HG03103 (cell line): ENCODE measurements around the gene ARPP21.

ENCODE experiments used
- ATAC-seq: cut with Tn5 transposase; IDR thresholded peaks from one replicate; pipeline ENCODE4 v1.9.1; 2021; ENCODE audit warnings: low read depth; ENCODE audit not compliant: unreplicated experiment

Gene ARPP21

GRCh38 chr3:35641331-35641730 lies 2.0 kb downstream of the ARPP21 start:
- ATAC-seq = no peak

GRCh38 chr3:35641920-35642527 lies 2.7 kb downstream of the ARPP21 start:
- ATAC-seq = no peak

DNA sequence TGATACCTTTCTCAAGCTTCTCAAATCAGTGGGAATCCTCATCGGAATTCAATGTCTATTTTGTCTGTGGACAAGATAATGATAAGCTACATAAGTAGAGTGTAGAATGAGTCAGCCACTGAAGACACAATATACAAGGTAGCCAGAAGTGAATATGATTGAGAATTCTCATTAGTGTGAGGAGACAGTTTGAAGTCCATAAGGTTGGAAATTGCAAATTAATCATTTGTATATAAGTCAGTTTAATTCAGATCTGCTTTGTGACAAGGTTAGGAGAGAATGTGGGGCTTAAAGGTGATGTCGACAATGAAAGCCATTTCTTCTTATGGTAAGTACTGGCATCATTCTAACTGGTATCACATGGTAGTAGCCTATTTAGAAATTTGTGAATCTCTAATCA lies 4.2 kb downstream of the ARPP21 start:
- ATAC-seq = no peak

DNA sequence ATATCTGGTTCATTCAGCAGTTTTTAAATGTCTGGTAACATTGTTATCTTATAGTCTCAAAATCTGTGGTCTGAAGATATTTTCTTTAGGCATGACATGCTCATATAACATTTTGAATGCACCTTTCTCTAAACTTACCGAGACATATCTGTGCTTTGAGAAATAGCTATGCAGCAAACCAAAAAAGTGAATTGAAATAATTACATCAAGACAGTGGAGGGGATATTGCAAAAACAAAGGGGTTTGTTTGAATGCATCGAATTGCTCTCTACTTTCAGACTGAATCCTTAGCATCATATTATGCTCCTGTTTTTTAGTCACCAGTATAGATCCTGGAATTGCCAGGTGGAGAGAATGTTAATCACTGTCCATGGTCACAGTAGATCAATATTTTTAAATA lies 5.1 kb downstream of the ARPP21 start:
- no peak for ATAC-seq

- no peak for ATAC-seq
These were observed 5.9 kb downstream of the ARPP21 start for GRCh38 chr3:35645189-35645588.

GRCh38 chr3:35646081-35646480 lies 6.8 kb downstream of the ARPP21 start:
- ATAC-seq = no peak

DNA sequence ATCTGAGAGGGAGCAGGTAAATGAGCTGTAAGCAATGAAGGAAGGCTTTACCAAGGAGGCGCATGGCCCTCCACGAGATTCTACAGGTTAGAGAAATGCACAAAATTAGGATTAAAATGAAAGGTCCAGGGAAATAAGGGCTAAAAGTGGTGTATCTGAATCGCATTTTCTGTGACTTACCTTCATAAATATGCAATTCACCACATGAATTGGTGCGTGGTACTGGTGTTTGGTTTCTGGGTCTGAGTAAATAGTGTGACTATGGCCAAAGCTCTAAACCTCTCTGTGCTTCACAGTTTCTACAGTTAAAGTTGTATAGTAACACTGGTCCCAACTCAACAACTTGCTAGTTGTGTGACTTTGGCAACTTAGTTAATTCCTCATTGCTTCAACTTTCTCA lies 8.1 kb downstream of the ARPP21 start:
- no peak for ATAC-seq

DNA sequence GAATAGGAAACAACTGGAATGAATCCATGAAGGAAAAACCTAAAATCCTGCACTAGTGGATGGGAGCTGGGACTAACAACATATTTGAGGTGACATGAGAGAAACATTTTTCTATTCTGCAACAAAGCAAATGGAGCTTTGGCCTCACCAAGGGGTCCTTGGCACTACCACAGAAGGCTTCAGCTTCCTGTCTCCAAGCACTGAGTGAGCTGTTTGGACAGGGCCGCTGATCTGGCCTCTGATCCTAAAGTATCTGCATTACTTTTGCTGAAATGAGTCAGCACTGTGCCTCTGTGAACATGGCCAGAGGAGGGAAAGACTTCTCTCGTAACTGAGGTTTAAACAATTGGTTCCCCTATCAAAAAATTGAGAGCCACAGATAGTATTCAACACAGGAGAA lies 9.0 kb downstream of the ARPP21 start:
- no peak for ATAC-seq

GRCh38 chr3:35649405-35649804 lies 10.1 kb downstream of the ARPP21 start:
- no peak for ATAC-seq

- no peak for ATAC-seq
These were observed 12.1 kb downstream of the ARPP21 start for GRCh38 chr3:35651426-35651825.

- ATAC-seq = no peak
These were observed 12.5 kb downstream of the ARPP21 start for GRCh38 chr3:35651851-35652250.

GRCh38 chr3:35653347-35653746 lies 14.0 kb downstream of the ARPP21 start:
- no peak for ATAC-seq

GRCh38 chr3:35654476-35654875 lies 15.2 kb downstream of the ARPP21 start:
- no peak for ATAC-seq

DNA sequence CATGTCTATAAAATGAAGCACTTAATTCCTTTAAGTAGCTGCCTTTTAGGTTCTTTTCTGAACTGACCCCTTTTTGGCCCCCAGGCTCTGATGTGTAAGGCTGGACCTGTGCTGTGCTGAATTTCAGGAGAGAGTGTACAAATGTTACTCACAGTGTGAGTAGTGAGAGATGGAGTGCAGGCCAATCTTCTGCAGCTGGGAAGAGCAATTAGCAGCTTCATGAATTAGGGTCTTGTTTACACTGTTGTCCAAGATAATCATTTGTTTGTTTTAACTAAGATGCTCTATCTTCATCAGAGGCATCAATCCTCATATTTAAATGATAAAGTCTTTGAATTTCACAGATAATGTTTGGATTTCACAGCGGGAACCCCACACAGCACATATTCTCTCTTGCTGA lies 19.4 kb downstream of the ARPP21 start:
- ATAC-seq = no peak

DNA sequence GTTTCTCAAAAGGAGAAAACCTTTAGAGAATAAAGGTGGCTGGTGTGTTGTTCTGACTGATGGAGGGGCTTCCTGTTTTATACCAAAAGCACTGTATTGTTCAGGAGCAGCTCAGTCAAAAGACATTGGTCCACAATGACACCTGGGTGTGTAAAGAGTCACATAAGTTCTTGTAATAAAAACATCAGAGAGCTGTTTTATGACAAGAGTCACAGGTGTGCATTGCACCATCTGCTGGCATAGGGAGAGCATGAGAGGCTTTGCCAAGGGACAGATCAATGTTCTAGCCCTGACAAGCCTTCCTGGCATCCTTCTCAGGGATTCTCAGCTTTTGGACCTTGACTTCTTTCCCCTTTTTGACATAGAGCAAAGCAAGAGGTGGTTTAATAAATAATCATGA lies 20.4 kb downstream of the ARPP21 start:
- no peak for ATAC-seq

DNA sequence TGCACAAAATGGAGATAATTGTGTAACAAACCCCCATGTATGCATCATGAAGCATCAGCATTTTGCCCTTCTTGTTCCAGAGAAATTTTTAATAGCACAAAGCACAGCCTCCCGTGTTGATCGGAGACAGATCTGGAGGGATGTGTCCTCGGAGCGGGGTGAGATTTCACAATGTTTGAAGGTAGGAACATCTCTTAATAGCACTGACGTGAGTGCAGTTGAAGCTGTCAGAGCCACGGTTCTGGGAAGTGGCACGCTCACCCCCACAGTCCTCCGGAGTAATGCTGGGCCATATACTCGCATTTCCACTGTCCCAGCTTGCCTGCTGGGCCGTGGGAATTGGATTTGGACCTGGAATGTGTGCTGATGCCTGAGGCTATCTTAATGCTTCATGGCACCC lies 24.1 kb downstream of the ARPP21 start:
- ATAC-seq = no peak

DNA sequence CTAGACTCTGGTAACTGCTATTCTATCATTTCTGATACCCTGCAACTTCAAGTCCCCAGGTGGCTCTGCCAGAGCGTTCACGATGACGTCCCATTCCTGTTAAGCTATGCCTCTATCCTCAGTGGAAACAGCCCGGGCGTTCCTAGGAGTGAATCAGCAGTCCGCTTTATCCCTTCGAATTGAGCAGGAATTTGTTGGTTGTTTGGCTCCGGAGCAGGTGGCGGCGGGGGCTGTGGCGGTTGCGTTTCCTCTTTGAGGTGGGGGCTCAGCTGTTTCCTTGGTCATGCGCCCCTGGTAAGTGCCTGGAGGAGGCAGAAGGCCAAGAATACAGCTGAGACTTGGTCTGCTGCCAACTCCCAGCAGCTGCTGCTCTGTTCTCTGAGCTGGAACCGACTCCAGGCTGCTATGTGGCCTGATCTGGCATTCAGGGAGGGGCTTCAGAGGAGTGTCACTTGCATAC lies 25.2 kb downstream of the ARPP21 start:
- ATAC-seq = peak; percentile 65

- ATAC-seq = no peak
These were observed 26.2 kb downstream of the ARPP21 start for GRCh38 chr3:35665390-35666055.

GRCh38 chr3:35666888-35667287 lies 27.6 kb downstream of the ARPP21 start:
- ATAC-seq = no peak

DNA sequence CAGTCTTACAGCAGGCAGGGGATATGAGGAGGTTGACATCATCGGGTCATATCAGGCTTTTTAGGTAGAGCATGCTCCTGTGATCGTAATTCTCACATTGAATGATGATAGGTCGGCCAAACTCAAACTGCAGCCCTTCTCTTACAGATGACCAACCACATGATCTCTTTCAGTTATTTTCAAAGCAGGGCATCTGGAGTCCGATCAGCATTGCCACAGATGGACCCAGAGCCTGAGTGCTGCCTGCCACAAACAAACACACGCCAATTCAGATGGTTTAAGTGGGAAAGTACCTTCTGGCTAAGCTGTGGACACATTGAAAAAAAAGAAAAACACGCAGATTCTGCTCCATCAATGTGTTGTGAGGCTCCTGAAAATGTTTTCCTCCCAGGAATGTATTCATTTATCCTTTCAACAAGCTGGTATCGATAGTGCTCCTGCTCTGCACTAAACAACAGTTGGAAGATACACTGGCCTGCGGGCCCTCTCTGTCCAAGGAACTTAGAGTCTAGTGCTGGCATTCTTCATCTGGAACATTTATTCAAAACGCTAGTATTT lies 31.2 kb downstream of the ARPP21 start:
- ATAC-seq = no peak

GRCh38 chr3:35671483-35671882 lies 32.2 kb downstream of the ARPP21 start:
- no peak for ATAC-seq

GRCh38 chr3:35673017-35673416 lies 33.7 kb downstream of the ARPP21 start:
- no peak for ATAC-seq
